Type B pancreatic cell (in vitro differentiated cells): ENCODE results near the gene USP53. TPM values are rescaled to one million over a fixed set of nuclear protein-coding genes. Genes with fewer than 3 reads are reported as not detected.

Experiments
- total RNA-seq: library from RNA; stranded (reverse); gene quantifications from 2 replicates; pipeline ENCODE4 v1.2.1, GENCODE V29; 2021; ENCODE audit warnings: low replicate concordance

USP53 gene
- total RNA-seq, 1 donor from 2014 or later, result 16.4 TPM

Other genes with a start within 250 kb of the USP53 start
- 0.12 TPM in 1 of 2 replicates, not detected in the other for gene MYOZ2, start 76.9 kb upstream of the USP53 start, total RNA-seq
- 4.1 and 12.4 TPM in 2 replicates for gene FABP2, start 109.4 kb downstream of the USP53 start, total RNA-seq